ENCODE results near the gene ENAM. TPM values are rescaled to one million over a fixed set of nuclear protein-coding genes. Genes with fewer than 3 reads are reported as not detected.

The ENAM gene
- total and polyA plus RNA-seq, 2 donors (not counting 3 experiments of a cell fraction or from before 2014, with no cell fraction given): 0.07 TPM; not detected in 1

GRCh38 chr4:70654605-70655011 is 26.1 kb downstream of the ENAM start:
- Histone ChIP-seq H3K4me3 (replicated peaks in 1 of 3; ENCODE audit: insufficient read depth in 1 of 3, low read depth in 1 of 3, low read length in 3 of 3) (no peak overlapping the region), H3K36me3 (ENCODE audit: control insufficient read depth in 2 of 2, extremely low read depth in 1 of 2, insufficient read depth in 2 of 2, low read length in 2 of 2) (no peaks in the 10 kb centered on the region), H4K20me1 (replicated peaks; ENCODE audit: control insufficient read depth, extremely low read depth, insufficient read depth, low read length) (no peaks in the 10 kb centered on the region), H3K9ac (replicated peaks; ENCODE audit: extremely low read depth, insufficient read depth, low read length) (no peak overlapping the region), H3K79me2 (ENCODE audit: control insufficient read depth, insufficient read depth, low read length) (no peaks in the 10 kb centered on the region), H3K9me1 (replicated peaks; ENCODE audit: control insufficient read depth, extremely low read depth, insufficient read depth, low read length) (no peaks in the 10 kb centered on the region), H3K9me3 (replicated peaks; ENCODE audit: control insufficient read depth, insufficient read depth, low read length) (no peaks in the 10 kb centered on the region), H2AFZ (ENCODE audit: low read depth, low read length) (no peak overlapping the region), H3K27ac (ENCODE audit: insufficient read depth, low read depth, low read length) (no peak overlapping the region), H3K4me2 (ENCODE audit: insufficient read depth, low read length) (no peak overlapping the region), H3K27me3 (ENCODE audit: control insufficient read depth in 2 of 2, insufficient read depth in 2 of 2, low read length in 2 of 2) (peaks cover 0 to 6% of the 10 kb centered on the region in 2 experiments), H3K4me1 (ENCODE audit: control insufficient read depth, extremely low read depth, insufficient read depth, low read length) (peaks cover 2% of the 10 kb centered on the region)
- BruUV-seq (replicated peaks): no TSS peak
- intact Hi-C loops (cut with micrococcal nuclease): loop anchor here (5.0 to 10.0 kb wide), 2 partner anchors 52 to 530 kb away; no protein-coding TSS in a partner anchor
- TF ChIP-seq POLR2A (IDR thresholded peaks at IDR 0.05; ENCODE audit: low read depth, low read length): no peak
- no peak for TF ChIP-seq FOS (IDR thresholded peaks at IDR 0.05; ENCODE audit: borderline replicate concordance, insufficient read depth, low read length)
- TF ChIP-seq GATA2 (IDR thresholded peaks at IDR 0.05; ENCODE audit: insufficient read depth, insufficient read length, low read depth, low read length): no peak
- TF ChIP-seq MYC (IDR thresholded peaks at IDR 0.05; ENCODE audit: low read depth, low read length): no peak
- TF ChIP-seq CTCF (IDR thresholded peaks at IDR 0.05; ENCODE audit: extremely low read depth in 1 of 2, insufficient read depth in 1 of 2, low read depth in 1 of 2, low read length in 2 of 2): no peak
- no peak for TF ChIP-seq MAX (IDR thresholded peaks at IDR 0.05; ENCODE audit: insufficient read depth, insufficient read length)
- TF ChIP-seq JUN (IDR thresholded peaks at IDR 0.05; ENCODE audit: borderline replicate concordance, insufficient read depth, insufficient read length, low read depth): no peak
- no peak for TF ChIP-seq EZH2 (IDR thresholded peaks at IDR 0.05; ENCODE audit: borderline replicate concordance, low read depth, low read length, severe bottlenecking)
- TF ChIP-seq POLR2AphosphoS5 (IDR thresholded peaks at IDR 0.05; ENCODE audit: insufficient read depth, low read depth, low read length): no peak
- DNase-seq (ENCODE audit: low read depth, low spot score) (no peak), FAIRE-seq (no peak)
- ChIA-PET CTCF (interaction anchor here (1.1 to 1.3 kb wide), 2 partner anchors 10 to 355 kb away, joined by 3 to 15 read pairs; no protein-coding TSS in a partner anchor), POLR2A (no interaction called here)
- dilution Hi-C loops (cut with MboI; ENCODE audit: extremely low pct_ligation_motif_present, low sequenced_read_pairs): no loop called here

All from endothelial cell of umbilical vein (primary cell).